K562 (cell line): Measurements from ENCODE around the gene GEMIN8. TPM values are rescaled to one million over a fixed set of nuclear protein-coding genes. Genes with fewer than 3 reads are reported as not detected.

ENCODE experiments used
- ATAC-seq: fragments of 200-7000 bp; cut with Tn5 transposase; 3 replicates; pipeline ENCODE4 v1.9.1; 2020; ENCODE audit warnings: moderate library complexity
- BruUV-seq: library from RNA; stranded (reverse); fragments of 400-500 nt; replicated peaks from 2 replicates; lab custom pipeline; 2021; lab: Mats Ljungman, UMichigan
- CTCF ChIA-PET: fragments of 300-600 bp; formaldehyde crosslinking; extraction: SDS; loops from one replicate; lab custom pipeline; 2021; ENCODE audit warnings: low intra/inter-chr PET ratio; lab: Yijun Ruan, JAX
- POLR2A ChIA-PET: fragments of 300-600, 350-650 bp; sonication (Branson Sonifier 250); formaldehyde crosslinking; extraction: SDS; loops from one replicate; lab custom pipeline; 2021; ENCODE audit warnings: antibody characterized with exemption, inconsistent platforms; lab: Yijun Ruan, JAX
- DNase-seq, 4 experiments: peaks; one replicate each; pipeline versions ENCODE4 v3.0.0 to v3.0.0-alpha.2; 2011 to 2018; ENCODE audit warnings: low spot score in 3 of 4, mixed read lengths in 3 of 4; ENCODE audit errors: extremely low read depth in 1 of 4
- FAIRE-seq: peaks from 2 replicates; lab custom pipeline; 2011; peaks lifted over from hg19 to GRCh38; lab: Jason Lieb, UNC
- H2AFZ ChIP-seq: 2 replicates; pipeline ENCODE4 v1.6.0; 2011; ENCODE audit warnings: low read depth, low read length, control low read depth, inconsistent platforms
- H3K27ac ChIP-seq: fragments of 200-600 bp; 3 replicates; pipeline ENCODE4 v1.8.0; 2011; ENCODE audit warnings: low read depth, mild to moderate bottlenecking, control low read depth, inconsistent platforms, low read length, moderate library complexity, mixed read lengths; ENCODE audit errors: extremely low read depth
- H3K27me3 ChIP-seq, 2 experiments: fragments of 300-600 bp in 1 of 2; 2 replicates in 1 of 2; 3 replicates in 1 of 2; pipeline versions ENCODE4 v1.6.0 to v1.8.0; 2011; ENCODE audit warnings: inconsistent platforms in 2 of 2, low read length in 2 of 2, mild to moderate bottlenecking in 1 of 2, mixed read lengths in 1 of 2, moderate library complexity in 1 of 2; ENCODE audit not compliant: control insufficient read depth in 2 of 2, insufficient read depth in 2 of 2
- H3K36me3 ChIP-seq: fragments of 300-600 bp; 3 replicates; pipeline ENCODE4 v1.8.0; 2011; ENCODE audit warnings: mild to moderate bottlenecking, low read length, inconsistent platforms; ENCODE audit not compliant: control insufficient read depth, insufficient read depth
- H3K4me1 ChIP-seq, 2 experiments: fragments of 200-600 bp in 1 of 2; replicated peaks in 1 of 2; 2 replicates in 1 of 2; 3 replicates in 1 of 2; pipeline versions ENCODE4 v1.5.1 to v1.8.0; 2011; ENCODE audit warnings: inconsistent platforms in 2 of 2, low read length in 2 of 2, mild to moderate bottlenecking in 1 of 2, mixed read lengths in 1 of 2, moderate library complexity in 1 of 2; ENCODE audit not compliant: control insufficient read depth in 2 of 2, insufficient read depth in 2 of 2
- H3K4me2 ChIP-seq: 2 replicates; pipeline ENCODE4 v1.6.1; 2011; ENCODE audit warnings: low read length, control low read depth, inconsistent platforms, mixed read lengths; ENCODE audit not compliant: insufficient read depth
- H3K4me3 ChIP-seq: fragments of 200-600 bp; sonication (generic), shearing (Covaris generic); 2 replicates; pipeline ENCODE4 v1.5.1; 2016; ENCODE audit warnings: control low read depth, inconsistent platforms
- H3K79me2 ChIP-seq: fragments of 200-600 bp; 3 replicates; pipeline ENCODE4 v1.8.0; 2011; ENCODE audit warnings: low read length, inconsistent platforms; ENCODE audit not compliant: control insufficient read depth, insufficient read depth
- H3K9ac ChIP-seq, 2 experiments: 2 replicates each; pipeline versions ENCODE4 v1.6.0 to v1.6.1; 2011; ENCODE audit warnings: low read depth in 2 of 2, low read length in 2 of 2, control low read depth in 1 of 2, inconsistent platforms in 1 of 2, mild to moderate bottlenecking in 1 of 2, mixed read lengths in 1 of 2; ENCODE audit not compliant: insufficient read depth in 1 of 2
- H3K9me1 ChIP-seq: one replicate; pipeline ENCODE4 v1.6.0; 2011; ENCODE audit warnings: inconsistent platforms, mild to moderate bottlenecking, low read length, moderate library complexity; ENCODE audit not compliant: control insufficient read depth, insufficient read depth
- H3K9me3 ChIP-seq: replicated peaks from 2 replicates; pipeline ENCODE4 v1.5.1; 2011; ENCODE audit warnings: low read depth, low read length, inconsistent platforms; ENCODE audit not compliant: control insufficient read depth, insufficient read depth
- H4K20me1 ChIP-seq: replicated peaks from 2 replicates; pipeline ENCODE4 v1.6.1; 2011; ENCODE audit warnings: low read length, inconsistent platforms, mixed read lengths; ENCODE audit not compliant: control insufficient read depth, insufficient read depth
- BRD4 ChIP-seq: fragments of 200-600 bp; sonication (generic); IDR thresholded peaks from 2 replicates; pipeline ENCODE4 v1.6.1; 2017; ENCODE audit warnings: inconsistent platforms
- CBX3 ChIP-seq, 2 experiments: IDR thresholded peaks; 1 replicate in 1 of 2; 2 replicates in 1 of 2; pipeline ENCODE4 v1.6.1; 2012; ENCODE audit warnings: inconsistent platforms in 2 of 2, low read length in 2 of 2, borderline replicate concordance in 1 of 2, control low read depth in 1 of 2
- CHD7 ChIP-seq: fragments of 200-600 bp; sonication (generic); IDR thresholded peaks from one replicate; pipeline ENCODE4 v1.6.1; 2012; ENCODE audit warnings: mild to moderate bottlenecking, low read depth, low read length, inconsistent platforms
- RBBP5 ChIP-seq: fragments of 200-600 bp; sonication (generic); IDR thresholded peaks from 2 replicates; pipeline ENCODE4 v1.6.1; 2012; ENCODE audit warnings: borderline replicate concordance, mild to moderate bottlenecking, low read length, control low read depth, inconsistent platforms; ENCODE audit not compliant: insufficient read depth, poor library complexity, severe bottlenecking
- SMAD4 ChIP-seq: fragments of 250-450 bp; sonication (Bioruptor Pico); conservative IDR thresholded peaks from 2 replicates; pipeline ENCODE4 v1.8.0; 2021; ENCODE audit warnings: inconsistent platforms, mild to moderate bottlenecking, moderate library complexity
- TAF15 ChIP-seq: fragments of 200-400 bp; formaldehyde crosslinking; IDR thresholded peaks from 2 replicates; pipeline ENCODE4 v1.6.1; 2017; ENCODE audit warnings: mild to moderate bottlenecking, low read depth, low read length, moderate library complexity
- TBL1XR1 ChIP-seq, 2 experiments: IDR thresholded peaks; 2 replicates each; pipeline ENCODE4 v1.6.1; 2012; ENCODE audit warnings: improper control_type of control experiment in 2 of 2, low read length in 2 of 2, mild to moderate bottlenecking in 1 of 2
- TOE1 ChIP-seq, 2 experiments: fragments of 450-650 bp in 1 of 2; sonication (generic) in 1 of 2; formaldehyde crosslinking in 1 of 2; IDR thresholded peaks; 2 replicates each; pipeline versions ENCODE4 v1.7.1 to v1.8.0; 2016 to 2022; ENCODE audit warnings: borderline replicate concordance in 2 of 2, mild to moderate bottlenecking in 2 of 2, antibody characterized with exemption in 1 of 2, inconsistent platforms in 1 of 2, low read depth in 1 of 2, missing genetic modification reagents in 1 of 2, moderate library complexity in 1 of 2
- ZBTB9 ChIP-seq: fragments of 450-650 bp; formaldehyde crosslinking; IDR thresholded peaks from 2 replicates; pipeline ENCODE4 v1.4.0; 2020; ENCODE audit warnings: mild to moderate bottlenecking, moderate library complexity
- in situ Hi-C: fragments of 300-500 bp; cut with MboI; formaldehyde crosslinking; loops from 4 replicates; pipeline ENCODE4 v1.15.0; 2018; ENCODE audit warnings: inconsistent platforms, mixed read lengths
- intact Hi-C: fragments of 100-400 bp; cut with micrococcal nuclease; formaldehyde crosslinking; loops from 2 replicates; pipeline ENCODE4 v1.14.2; 2022
- polyA plus RNA-seq, 8 experiments: library from polyadenylated mRNA; depleted of rRNA in 4 of 8; stranded (reverse) in 5 of 8; unstranded in 3 of 8; fragments of >200 nt; fragmentation: Nextera tagmentation in 2 of 8; fragmentation: Illumina TruSeq in 1 of 8; extraction: Ambion mirVana in 2 of 8; extraction: Trizol in 1 of 8; gene quantifications; 2 replicates each; pipeline versions ENCODE4 v1.2.1 to v1.2.3, GENCODE V29; 2011 to 2014; ENCODE audit warnings: inconsistent platforms in 1 of 8, missing spikeins in 1 of 8
- total RNA-seq, 7 experiments: library from RNA; depleted of rRNA in 6 of 7; stranded (reverse); fragments of >200 nt in 6 of 7; fragmentation: Illumina TruSeq in 2 of 7; extraction: Trizol in 2 of 7; gene quantifications; 2 replicates each; pipeline versions ENCODE4 v1.2.1 to v1.2.3, GENCODE V29; 2011 to 2021; ENCODE audit warnings: low replicate concordance in 1 of 7

The GEMIN8 gene
- total and polyA plus RNA-seq, 9 of the 15 experiments (the other 6 are each of a cell fraction or from before 2014, with no cell fraction given): 10.9 to 29.1 (median 16.9) TPM

GRCh38 chrX:14022019-14022418, 7.7 kb downstream of the GEMIN8 start:
- in situ Hi-C loops: no loop called here
- TF ChIP-seq TOE1 (IDR thresholded peaks at IDR 0.05; ENCODE audit: borderline replicate concordance): no peak
- TF ChIP-seq TOE1 (CRISPR knock-in tag; IDR thresholded peaks at IDR 0.05; ENCODE audit: borderline replicate concordance, low read depth): no peak
- TF ChIP-seq BRD4: no peak
- TF ChIP-seq SMAD4 (CRISPR knock-in tag): no peak
- TF ChIP-seq CBX3 (IDR thresholded peaks at IDR 0.05; ENCODE audit: borderline replicate concordance in 1 of 2, low read length in 2 of 2): 0 out of 3 replicates have a peak, but pooled peaks of 1 of the 2 experiments have one; percentile 47
- TF ChIP-seq TBL1XR1 (IDR thresholded peaks at IDR 0.05; ENCODE audit: low read length in 2 of 2): no peak
- no peak for TF ChIP-seq ZBTB9
- no peak for TF ChIP-seq CHD7
- TF ChIP-seq RBBP5: no peak
- TF ChIP-seq TAF15: no peak

More at GRCh38 chrX:14022019-14022418, 7.7 kb downstream of the GEMIN8 start:
- Histone ChIP-seq H4K20me1 (no peaks in the 10 kb centered on the region), H3K36me3 (peaks cover 15% of the 10 kb centered on the region; the same call in 2 of the 3 replicates), H3K9ac (no peak overlapping the region), H3K27me3 (no peaks in the 10 kb centered on the region), H3K79me2 (peaks cover 11% of the 10 kb centered on the region), H3K9me1 (no peaks in the 10 kb centered on the region), H3K4me1 (peaks cover 1 to 4% of the 10 kb centered on the region in 2 experiments; a peak in 3 of 5 replicates), H3K9me3 (0 out of 2 replicates have a peak, but pooled peaks cover 1% of the 10 kb centered on the region), H3K4me3 (no peak overlapping the region), H2AFZ (no peak overlapping the region), H3K27ac (no peak overlapping the region), H3K4me2 (no peak overlapping the region)
- ChIA-PET CTCF (no interaction called here), POLR2A (no interaction called here)
- intact Hi-C loops: loop anchor here (10.0 kb wide), 1 partner anchor 97 kb away; no protein-coding TSS in a partner anchor
- ATAC-seq (no peak), FAIRE-seq (no peak), DNase-seq (no peak)
- no TSS peak for BruUV-seq
